ACC112 (cell line): Measurements from ENCODE around the gene DMKN.

ENCODE experiments used
- H2AFZ ChIP-seq: fragments of 200-600 bp; sonication (generic); one replicate; pipeline ENCODE4 v1.6.0; 2017; ENCODE audit warnings: antibody characterized with exemption, low read length; ENCODE audit not compliant: unreplicated experiment
- H3K27ac ChIP-seq: fragments of 200-600 bp; sonication (generic); 2 replicates; pipeline ENCODE4 v1.5.1; 2014; ENCODE audit warnings: low read depth, mild to moderate bottlenecking, antibody characterized with exemption, low read length, moderate library complexity
- H3K27me3 ChIP-seq: fragments of 200-600 bp; sonication (generic); 2 replicates; pipeline ENCODE4 v1.6.1; 2014; ENCODE audit warnings: mild to moderate bottlenecking, antibody characterized with exemption, low read length, moderate library complexity, mixed read lengths; ENCODE audit not compliant: insufficient read depth
- H3K36me3 ChIP-seq: fragments of 200-600 bp; sonication (generic); 2 replicates; pipeline ENCODE4 v1.6.1; 2016; ENCODE audit warnings: mild to moderate bottlenecking, antibody characterized with exemption, low read length, moderate library complexity, mixed read lengths; ENCODE audit not compliant: insufficient read depth
- H3K4me1 ChIP-seq: fragments of 200-600 bp; sonication (generic); one replicate; pipeline ENCODE4 v1.6.1; 2016; ENCODE audit warnings: low read length, mixed read lengths; ENCODE audit not compliant: insufficient read depth, unreplicated experiment, control insufficient read depth
- H3K4me3 ChIP-seq: fragments of 200-600 bp; sonication (generic); 2 replicates; pipeline ENCODE4 v1.5.1; 2014; ENCODE audit warnings: mild to moderate bottlenecking, low read depth, low read length
- H3K79me2 ChIP-seq: fragments of 200-600 bp; sonication (generic); one replicate; pipeline ENCODE4 v1.6.0; 2016; ENCODE audit warnings: low read length; ENCODE audit not compliant: control insufficient read depth, unreplicated experiment, insufficient read depth

The DMKN gene

DNA sequence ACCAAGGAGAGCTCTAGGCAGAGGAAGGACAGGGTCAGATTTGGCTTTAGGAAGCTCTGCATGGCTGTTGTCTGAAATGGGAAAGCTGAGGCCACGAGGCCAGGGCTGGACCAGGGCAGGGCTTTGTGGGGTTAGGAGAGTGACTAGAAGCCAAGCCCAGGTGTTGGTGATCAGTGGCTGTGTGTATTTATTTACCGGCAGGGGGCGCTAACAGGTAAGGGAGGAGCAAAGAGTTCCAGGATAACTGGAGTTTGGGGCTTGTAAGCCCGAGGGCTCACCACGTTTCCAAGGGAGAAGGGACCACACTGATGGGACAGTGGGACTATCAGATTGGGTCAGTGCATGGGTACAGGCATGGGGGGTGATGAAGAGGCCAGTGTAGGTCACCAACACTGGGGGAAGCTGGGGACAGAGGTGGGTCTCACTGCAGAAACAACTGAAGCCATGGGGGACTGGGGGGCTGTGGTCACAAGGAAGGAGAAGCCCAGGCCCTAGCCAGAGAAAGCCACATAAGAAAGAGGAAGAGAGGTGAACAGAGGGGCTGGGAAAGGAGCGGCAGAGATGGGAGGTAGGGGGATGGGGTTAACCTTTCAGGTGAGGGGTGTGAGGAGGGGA is 35.8 kb upstream of the DMKN start:
- Histone ChIP-seq H2AFZ (no peak overlapping the region), H3K27ac (no peak overlapping the region), H3K79me2 (peaks cover 19% of the 10 kb centered on the region), H3K4me1 (peaks cover 6% of the 10 kb centered on the region), H3K36me3 (no peaks in the 10 kb centered on the region), H3K27me3 (no peaks in the 10 kb centered on the region), H3K4me3 (no peak overlapping the region)

DNA sequence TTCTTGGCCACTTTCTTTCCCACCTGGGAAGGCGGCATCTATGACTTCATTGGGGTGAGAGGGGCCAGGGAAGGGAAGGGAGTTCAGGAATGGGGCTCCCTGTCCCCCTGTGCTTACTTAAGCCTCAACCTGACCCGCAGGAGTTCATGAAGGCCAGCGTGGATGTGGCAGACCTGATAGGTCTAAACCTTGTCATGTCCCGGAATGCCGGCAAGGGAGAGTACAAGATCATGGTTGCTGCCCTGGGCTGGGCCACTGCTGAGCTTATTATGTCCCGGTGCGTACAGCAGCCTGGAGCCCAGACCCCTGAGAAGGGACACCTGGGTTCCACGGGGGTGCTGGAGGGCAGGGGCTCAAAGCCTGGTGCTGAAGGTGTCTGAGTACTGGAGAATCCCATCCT is 33.1 kb upstream of the DMKN start:
- H3K27me3 ChIP-seq, result no peaks in the 10 kb centered on the region
- no peak overlapping the region for H2AFZ ChIP-seq
- peaks cover 27% of the 10 kb centered on the region for H3K79me2 ChIP-seq
- peaks cover 8% of the 10 kb centered on the region for H3K4me1 ChIP-seq
- H3K4me3 ChIP-seq, result peak overlapping the region; percentile 89
- H3K36me3 ChIP-seq, result no peaks in the 10 kb centered on the region
- H3K27ac ChIP-seq, result no peak overlapping the region

DNA sequence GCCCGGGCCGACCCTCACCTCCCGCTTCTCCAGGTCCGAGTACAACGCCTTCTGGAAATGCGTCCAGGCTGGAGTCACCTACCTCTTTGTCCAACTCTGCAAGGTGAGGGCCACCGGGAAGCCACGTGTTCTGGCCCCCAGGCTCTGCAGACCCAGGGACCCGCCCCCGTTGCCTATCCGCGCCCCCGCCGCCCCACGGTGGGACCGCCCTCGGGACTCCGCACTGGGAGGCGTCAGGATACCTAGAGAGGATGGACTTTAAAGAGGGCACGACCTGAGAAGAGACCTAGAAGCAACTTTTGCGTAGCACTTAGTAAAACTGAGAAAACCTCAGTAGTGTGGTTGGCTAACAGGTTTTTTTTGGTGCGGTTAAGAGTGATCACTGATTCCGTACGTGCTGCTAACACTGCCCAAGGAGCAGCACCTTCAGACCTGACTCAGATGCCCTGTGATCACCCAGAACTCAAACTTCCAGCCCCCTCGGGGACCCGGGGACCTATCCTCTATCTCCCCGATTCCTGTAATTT is 32.5 kb upstream of the DMKN start:
- Histone ChIP-seq H3K4me1 (peaks cover 8% of the 10 kb centered on the region), H3K27ac (no peak overlapping the region; the same call in 1 of the 2 replicates), H3K4me3 (peak overlapping the region; percentile 89), H3K79me2 (peaks cover 27% of the 10 kb centered on the region), H2AFZ (peak overlapping the region; percentile 91), H3K36me3 (no peaks in the 10 kb centered on the region), H3K27me3 (no peaks in the 10 kb centered on the region)

DNA sequence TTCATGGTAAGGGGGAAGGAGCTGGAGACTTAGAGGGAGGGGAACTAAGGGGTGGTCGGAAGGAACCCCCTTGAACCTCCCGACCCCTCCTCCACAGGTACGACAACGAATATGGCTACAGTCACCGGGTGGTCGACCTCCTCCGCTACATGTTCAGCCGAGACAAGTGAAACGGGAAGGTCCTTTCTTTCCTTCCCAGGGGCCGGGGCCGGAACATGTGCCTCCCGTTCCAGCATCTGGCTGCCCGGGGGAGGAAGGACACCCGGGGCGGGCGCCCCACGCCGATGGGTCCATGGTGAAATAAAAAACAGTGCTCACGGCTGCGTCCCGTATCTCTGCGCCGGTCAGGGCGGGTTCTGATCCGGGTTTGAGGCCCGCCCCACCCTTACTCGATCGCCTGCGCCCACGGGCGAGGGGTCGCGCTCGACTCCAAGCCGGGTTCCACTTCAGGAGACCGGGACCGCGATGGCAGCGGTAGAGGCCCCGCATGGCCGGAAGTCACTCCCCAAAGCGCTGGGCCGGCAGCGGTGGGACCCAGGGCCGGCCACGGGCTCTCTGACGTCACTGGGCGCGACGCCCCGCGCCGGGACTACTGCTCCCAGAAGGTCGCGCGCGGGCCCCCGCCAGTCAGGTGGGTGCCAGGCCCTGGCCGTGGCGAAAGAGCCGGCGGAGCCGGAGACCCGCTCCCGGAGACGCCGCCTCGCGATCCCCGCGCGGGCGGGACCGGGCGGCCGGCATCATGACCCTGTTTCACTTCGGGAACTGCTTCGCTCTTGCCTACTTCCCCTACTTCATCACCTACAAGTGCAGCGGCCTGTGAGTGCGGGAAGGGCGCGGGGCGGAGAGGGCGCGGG is 31.8 kb upstream of the DMKN start, which contains the start of gene TMEM147:
TSS of gene TMEM147 (plus strand) at position 626 of the 854 bp plus-strand sequence. CDS start at position 740, 114 bp downstream.
- peak within 1 kb of the TSS; percentile 89 for H3K4me3 ChIP-seq
- H3K27me3 ChIP-seq, result no peaks in the 10 kb centered on the region
- peak within 1 kb of the TSS; percentile 91 for H2AFZ ChIP-seq
- H3K79me2 ChIP-seq, result peaks cover 27% of the 10 kb centered on the region
- peak within 1 kb of the TSS; percentile 44; the same call in 1 of the 2 replicates for H3K27ac ChIP-seq
- H3K4me1 ChIP-seq, result peaks cover 8% of the 10 kb centered on the region
- no peaks in the 10 kb centered on the region for H3K36me3 ChIP-seq

DNA sequence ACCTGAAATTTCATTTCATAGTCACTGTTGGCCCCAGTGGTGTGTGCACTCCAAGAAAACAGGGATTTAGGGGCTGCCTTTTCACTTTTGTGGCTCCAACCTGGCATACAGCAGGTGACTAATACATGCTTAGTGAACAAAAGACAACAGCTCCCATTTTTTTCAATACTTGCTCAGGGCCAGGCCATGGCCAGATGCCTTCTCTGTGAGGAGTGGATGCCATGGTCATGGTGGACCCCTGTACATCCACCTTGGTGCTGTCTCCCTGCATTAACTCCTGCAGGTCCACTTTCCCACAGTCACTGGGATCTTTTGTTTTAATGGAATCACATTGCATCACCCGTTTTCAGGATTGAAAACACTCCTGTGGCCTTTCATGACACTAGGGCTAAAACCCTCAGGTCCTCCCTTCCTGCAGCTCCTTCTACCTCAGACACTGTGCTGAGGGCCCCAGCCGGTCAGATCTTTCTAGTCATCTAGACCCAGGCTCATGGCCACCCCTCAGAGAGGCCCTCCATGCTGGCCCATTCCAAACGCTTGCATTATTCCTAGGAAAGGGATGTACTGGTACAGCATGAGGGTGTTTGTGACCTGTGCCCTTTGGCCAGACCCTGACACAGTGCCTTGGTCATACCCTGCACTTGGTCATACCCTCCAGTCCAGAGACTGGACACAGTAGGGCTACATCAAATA is 30.8 kb upstream of the DMKN start:
- Histone ChIP-seq H2AFZ (no peak overlapping the region), H3K79me2 (peaks cover 27% of the 10 kb centered on the region), H3K27ac (no peak overlapping the region), H3K36me3 (no peaks in the 10 kb centered on the region), H3K4me3 (peak overlapping the region; percentile 89), H3K27me3 (no peaks in the 10 kb centered on the region), H3K4me1 (peaks cover 8% of the 10 kb centered on the region)

DNA sequence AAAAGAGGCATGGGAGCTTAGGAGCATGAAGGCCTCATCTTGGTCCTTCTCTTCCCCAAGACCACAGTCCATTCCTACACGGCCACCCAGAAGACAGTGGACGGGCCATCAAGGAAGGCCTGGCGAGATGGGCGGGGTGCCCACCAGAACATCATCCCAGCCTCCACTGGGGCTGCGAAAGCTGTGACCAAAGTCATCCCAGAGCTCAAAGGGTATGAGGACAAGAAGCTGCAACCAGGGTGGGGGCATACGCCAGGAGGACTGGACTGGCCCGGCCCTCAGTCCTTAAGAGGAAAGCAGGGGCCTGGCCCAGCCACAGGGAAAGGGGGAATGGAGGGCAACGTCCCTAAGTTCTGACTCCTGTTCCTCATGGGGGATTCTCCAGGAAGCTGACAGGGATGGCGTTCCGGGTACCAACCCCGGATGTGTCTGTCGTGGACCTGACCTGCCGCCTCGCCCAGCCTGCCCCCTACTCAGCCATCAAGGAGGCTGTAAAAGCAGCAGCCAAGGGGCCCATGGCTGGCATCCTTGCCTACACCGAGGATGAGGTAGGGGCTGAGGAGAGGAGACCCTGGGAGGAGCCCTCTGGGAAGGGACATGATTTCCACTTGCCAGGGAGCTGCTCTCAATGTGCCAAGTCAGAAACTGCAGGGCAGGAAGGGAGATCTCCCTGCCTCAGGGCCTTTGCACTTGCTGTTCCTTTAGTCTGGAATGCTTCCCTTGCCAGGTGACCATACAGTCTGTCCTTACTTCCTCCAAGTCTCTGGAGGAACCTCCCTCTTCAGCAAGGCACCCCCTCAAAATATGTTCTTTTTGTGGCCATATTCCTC is 30.0 kb upstream of the DMKN start:
- no peak overlapping the region for H2AFZ ChIP-seq
- no peak overlapping the region; the same call in 1 of the 2 replicates for H3K4me3 ChIP-seq
- H3K79me2 ChIP-seq, result peaks cover 27% of the 10 kb centered on the region
- H3K27ac ChIP-seq, result no peak overlapping the region
- H3K36me3 ChIP-seq, result no peaks in the 10 kb centered on the region
- H3K4me1 ChIP-seq, result peaks cover 8% of the 10 kb centered on the region
- H3K27me3 ChIP-seq, result no peaks in the 10 kb centered on the region

DNA sequence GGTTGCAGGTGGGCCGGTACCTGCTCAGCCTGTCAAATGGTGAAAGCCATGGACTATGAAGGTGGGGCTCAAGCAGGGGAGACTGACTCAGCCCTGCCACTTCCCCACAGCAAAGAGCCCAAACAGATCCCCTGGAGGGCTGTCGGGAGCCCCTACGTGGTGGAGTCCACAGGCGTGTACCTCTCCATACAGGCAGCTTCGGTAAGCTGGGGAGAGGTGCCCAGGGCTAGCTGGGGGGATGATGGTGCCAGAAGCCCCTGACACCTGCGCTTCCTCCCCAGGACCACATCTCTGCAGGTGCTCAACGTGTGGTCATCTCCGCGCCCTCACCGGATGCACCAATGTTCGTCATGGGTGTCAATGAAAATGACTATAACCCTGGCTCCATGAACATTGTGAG is 28.8 kb upstream of the DMKN start:
- Histone ChIP-seq H3K4me1 (peaks cover 8% of the 10 kb centered on the region), H2AFZ (no peak overlapping the region), H3K27ac (no peak overlapping the region)

DNA sequence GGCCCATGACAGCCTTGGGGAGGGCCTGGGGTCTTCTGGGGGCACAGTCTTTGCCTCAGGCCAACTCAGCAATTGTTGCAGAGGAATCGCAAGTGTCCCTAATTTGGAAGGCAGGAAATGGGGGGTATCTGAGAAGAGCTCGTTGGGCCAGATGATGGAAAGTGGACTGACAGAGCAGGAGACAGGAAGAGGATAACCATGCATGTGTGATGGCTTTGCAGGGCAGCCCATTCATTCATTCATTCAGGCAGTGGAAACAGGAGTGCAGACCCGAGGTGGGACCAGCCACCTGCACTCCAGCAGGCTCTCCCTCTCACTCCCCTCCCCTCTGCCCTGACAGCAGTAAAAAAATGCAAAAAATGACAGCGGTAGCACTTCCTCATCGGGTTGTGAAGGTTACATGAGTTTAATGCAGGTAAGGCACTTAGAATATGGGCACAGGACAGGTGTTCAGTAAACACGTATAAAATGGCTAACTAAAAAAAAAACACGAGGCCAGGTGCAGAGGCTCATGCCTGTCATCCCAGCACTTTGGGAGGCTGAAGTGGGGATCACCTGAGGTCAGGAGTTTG is 27.0 kb upstream of the DMKN start:
- Histone ChIP-seq H3K27me3 (no peaks in the 10 kb centered on the region), H3K27ac (no peak overlapping the region), H3K79me2 (peaks cover 18% of the 10 kb centered on the region), H2AFZ (no peak overlapping the region), H3K4me1 (peaks cover 5% of the 10 kb centered on the region), H3K4me3 (no peak overlapping the region), H3K36me3 (no peaks in the 10 kb centered on the region)

More for the DNA sequence above, 28.8 kb upstream of the DMKN start:
- no peak overlapping the region for H3K4me3 ChIP-seq
- H3K27me3 ChIP-seq, result no peaks in the 10 kb centered on the region
- H3K79me2 ChIP-seq, result peaks cover 27% of the 10 kb centered on the region
- H3K36me3 ChIP-seq, result no peaks in the 10 kb centered on the region

DNA sequence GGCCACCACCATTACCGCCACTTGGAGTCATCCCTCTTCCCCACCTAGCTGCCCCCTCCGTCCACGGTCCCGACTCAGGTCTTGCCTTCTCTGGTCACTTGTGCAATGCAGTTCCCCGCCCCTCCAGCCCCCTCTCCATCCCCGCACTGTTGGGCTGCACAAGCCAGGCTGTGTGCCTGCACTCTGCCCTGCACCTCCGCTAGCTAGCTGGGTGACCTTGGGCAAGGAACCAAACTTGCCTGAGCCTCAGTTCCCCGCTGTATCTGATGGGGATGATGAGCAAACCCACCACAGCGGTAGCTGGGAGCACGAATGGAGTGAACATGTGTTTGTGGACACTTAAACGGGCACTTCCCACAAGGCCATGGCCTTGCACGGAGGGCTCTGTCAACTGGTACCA is 26.4 kb upstream of the DMKN start:
- H3K4me3 ChIP-seq, result no peak overlapping the region
- no peaks in the 10 kb centered on the region for H3K36me3 ChIP-seq
- H3K79me2 ChIP-seq, result peaks cover 14% of the 10 kb centered on the region
- no peak overlapping the region for H3K27ac ChIP-seq
- H2AFZ ChIP-seq, result no peak overlapping the region
- no peaks in the 10 kb centered on the region for H3K27me3 ChIP-seq
- H3K4me1 ChIP-seq, result peaks cover 5% of the 10 kb centered on the region
